GM13977 (cell line): ENCODE data around the gene TMTC1.

Source experiments
- DNase-seq: peaks from one replicate; pipeline ENCODE4 v3.0.0; 2012; ENCODE audit warnings: low spot score
- CTCF ChIP-seq: IDR thresholded peaks from 2 replicates; pipeline ENCODE4 v1.5.1; 2012; ENCODE audit warnings: mild to moderate bottlenecking, control low read depth; ENCODE audit not compliant: insufficient read depth; ENCODE audit errors: extremely low read depth, missing control alignments
- in situ Hi-C: fragments of 300-500 bp; cut with MboI; formaldehyde crosslinking; loops from one replicate; pipeline ENCODE4 v1.12.0; 2022; ENCODE audit warnings: low sequenced_read_pairs, low pct_unique_long_range_greater_than_20kb, mixed read lengths, inconsistent platforms; ENCODE audit not compliant: unreplicated experiment

The TMTC1 gene

GRCh38 chr12:29627221-29627620, 156.5 kb downstream of the TMTC1 start:
- no peak for TF ChIP-seq CTCF
- in situ Hi-C loops, result no loop called here
- DNase-seq, result no peak

GRCh38 chr12:29625359-29625953, 158.3 kb downstream of the TMTC1 start:
- no peak for TF ChIP-seq CTCF
- in situ Hi-C loops, result no loop called here
- DNase-seq, result no peak

- TF ChIP-seq CTCF, result no peak
- DNase-seq, result no peak
- in situ Hi-C loops, result no loop called here
These were observed 161.5 kb downstream of the TMTC1 start for GRCh38 chr12:29622251-29622650.

- in situ Hi-C loops, result no loop called here
- no peak for TF ChIP-seq CTCF
- DNase-seq, result no peak
These were observed 163.7 kb downstream of the TMTC1 start for GRCh38 chr12:29620030-29620429.

GRCh38 chr12:29617407-29617803, 166.3 kb downstream of the TMTC1 start:
- in situ Hi-C loops, result no loop called here
- no peak for TF ChIP-seq CTCF
- no peak for DNase-seq

- in situ Hi-C loops, result no loop called here
- TF ChIP-seq CTCF, result no peak
- DNase-seq, result no peak
These were observed 166.9 kb downstream of the TMTC1 start for GRCh38 chr12:29616664-29617406.
